Endothelial cell of umbilical vein (primary cell): ENCODE results near the gene PNPLA1. TPM values are rescaled to one million over a fixed set of nuclear protein-coding genes. Genes with fewer than 3 reads are reported as not detected.

Experiments
- BruUV-seq: library from RNA; stranded (reverse); fragments of 400-500 nt; replicated peaks from 2 replicates; lab custom pipeline; 2021; lab: Mats Ljungman, UMichigan
- CTCF ChIA-PET: fragments of 300-600, 350-600 bp; sonication (Branson Sonifier 250); formaldehyde crosslinking; loops from one replicate; lab custom pipeline; 2021; ENCODE audit warnings: antibody characterized with exemption, inconsistent platforms; lab: Charles Lee
- POLR2A ChIA-PET: fragments of 300-600, 350-600 bp; sonication (Branson Sonifier 250); formaldehyde crosslinking; loops from one replicate; lab custom pipeline; 2021; ENCODE audit warnings: antibody characterized with exemption, inconsistent platforms; lab: Charles Lee
- DNase-seq: peaks from one replicate; pipeline ENCODE4 v3.0.0-alpha.2; 2011; ENCODE audit warnings: low read depth, low spot score
- FAIRE-seq: peaks from 2 replicates; lab custom pipeline; 2011; peaks lifted over from hg19 to GRCh38; lab: Jason Lieb, UNC
- H2AFZ ChIP-seq: 2 replicates; pipeline ENCODE4 v1.6.0; 2012; ENCODE audit warnings: low read depth, low read length, control low read depth, inconsistent platforms
- H3K27ac ChIP-seq: 2 replicates; pipeline ENCODE4 v1.5.1; 2011; ENCODE audit warnings: low read depth, mild to moderate bottlenecking, control low read depth, low read length, moderate library complexity; ENCODE audit not compliant: insufficient read depth
- H3K27me3 ChIP-seq, 2 experiments: 2 replicates each; pipeline versions ENCODE4 v1.6.0 to v1.6.1; 2011; ENCODE audit warnings: low read length in 2 of 2, mixed read lengths in 1 of 2; ENCODE audit not compliant: control insufficient read depth in 2 of 2, insufficient read depth in 2 of 2
- H3K36me3 ChIP-seq, 2 experiments: 2 replicates in 1 of 2; 3 replicates in 1 of 2; pipeline ENCODE4 v1.5.1; 2011; ENCODE audit warnings: low read length in 2 of 2, mild to moderate bottlenecking in 1 of 2, moderate library complexity in 1 of 2; ENCODE audit not compliant: control insufficient read depth in 2 of 2, insufficient read depth in 2 of 2; ENCODE audit errors: extremely low read depth in 1 of 2
- H3K4me1 ChIP-seq: 3 replicates; pipeline ENCODE4 v1.5.1; 2011; ENCODE audit warnings: mild to moderate bottlenecking, low read length; ENCODE audit not compliant: control insufficient read depth, insufficient read depth; ENCODE audit errors: extremely low read depth
- H3K4me2 ChIP-seq: 2 replicates; pipeline ENCODE4 v1.6.1; 2011; ENCODE audit warnings: low read length, control low read depth, mixed read lengths; ENCODE audit not compliant: insufficient read depth
- H3K4me3 ChIP-seq, 3 experiments: fragments of 200-600 bp in 1 of 3; sonication (generic), shearing (Covaris generic) in 1 of 3; replicated peaks in 1 of 3; 2 replicates each; pipeline ENCODE4 v1.5.1; 2011 to 2016; ENCODE audit warnings: control low read depth in 3 of 3, low read length in 3 of 3, mild to moderate bottlenecking in 2 of 3, inconsistent platforms in 1 of 3, low read depth in 1 of 3, moderate library complexity in 1 of 3; ENCODE audit not compliant: insufficient read depth in 1 of 3
- H3K79me2 ChIP-seq: 2 replicates; pipeline ENCODE4 v1.6.0; 2012; ENCODE audit warnings: low read length, inconsistent platforms; ENCODE audit not compliant: control insufficient read depth, insufficient read depth
- H3K9ac ChIP-seq: replicated peaks from 2 replicates; pipeline ENCODE3; 2011; ENCODE audit warnings: low read length, control low read depth; ENCODE audit not compliant: insufficient read depth; ENCODE audit errors: extremely low read depth
- H3K9me1 ChIP-seq: replicated peaks from 3 replicates; pipeline ENCODE4 v1.6.0; 2011; ENCODE audit warnings: mild to moderate bottlenecking, low read length; ENCODE audit not compliant: control insufficient read depth, insufficient read depth; ENCODE audit errors: extremely low read depth
- H3K9me3 ChIP-seq: replicated peaks from 2 replicates; pipeline ENCODE4 v1.5.1; 2012; ENCODE audit warnings: low read length, inconsistent platforms; ENCODE audit not compliant: control insufficient read depth, insufficient read depth
- H4K20me1 ChIP-seq: replicated peaks from 2 replicates; pipeline ENCODE3; 2011; ENCODE audit warnings: mild to moderate bottlenecking, low read length; ENCODE audit not compliant: control insufficient read depth, insufficient read depth; ENCODE audit errors: extremely low read depth
- EZH2 ChIP-seq: IDR thresholded peaks from 2 replicates; pipeline ENCODE4 v1.6.1; 2012; ENCODE audit warnings: borderline replicate concordance, low read depth, mild to moderate bottlenecking, moderate library complexity, low read length, inconsistent platforms; ENCODE audit not compliant: severe bottlenecking
- FOS ChIP-seq: IDR thresholded peaks from 2 replicates; pipeline ENCODE4 v1.6.1; 2011; ENCODE audit warnings: mild to moderate bottlenecking, low read length, moderate library complexity, borderline replicate concordance; ENCODE audit not compliant: insufficient read depth
- GATA2 ChIP-seq: IDR thresholded peaks from 2 replicates; pipeline ENCODE4 v1.7.0; 2011; ENCODE audit warnings: low read depth, mild to moderate bottlenecking, moderate library complexity, mixed read lengths, low read length; ENCODE audit not compliant: insufficient read length, insufficient read depth
- JUN ChIP-seq: IDR thresholded peaks from 2 replicates; pipeline ENCODE4 v1.6.1; 2011; ENCODE audit warnings: borderline replicate concordance, low read depth; ENCODE audit not compliant: insufficient read length, insufficient read depth
- MAX ChIP-seq: IDR thresholded peaks from 2 replicates; pipeline ENCODE4 v1.6.1; 2011; ENCODE audit not compliant: insufficient read depth, insufficient read length
- MYC ChIP-seq: IDR thresholded peaks from one replicate; pipeline ENCODE4 v1.6.1; 2011; ENCODE audit warnings: mild to moderate bottlenecking, low read depth, low read length
- POLR2A ChIP-seq: IDR thresholded peaks from 2 replicates; pipeline ENCODE4 v1.6.1; 2012; ENCODE audit warnings: low read depth, mild to moderate bottlenecking, control low read depth, low read length
- POLR2AphosphoS5 ChIP-seq: IDR thresholded peaks from 2 replicates; pipeline ENCODE4 v1.6.1; 2012; ENCODE audit warnings: low read depth, mild to moderate bottlenecking, control low read depth, low read length, moderate library complexity; ENCODE audit not compliant: insufficient read depth
- dilution Hi-C: fragments of 300-500 bp; cut with MboI; formaldehyde crosslinking; loops from one replicate; pipeline ENCODE4 v1.15.0; 2019; ENCODE audit warnings: low sequenced_read_pairs; ENCODE audit not compliant: extremely low pct_ligation_motif_present
- intact Hi-C: fragments of 100-400 bp; cut with micrococcal nuclease; formaldehyde crosslinking; loops from one replicate; pipeline ENCODE4 v1.10.0; 2022
- polyA plus RNA-seq, 4 experiments: library from polyadenylated mRNA; depleted of rRNA in 3 of 4; stranded (reverse) in 3 of 4; unstranded in 1 of 4; fragments of >200 nt; gene quantifications; 2 replicates each; pipeline versions ENCODE4 v1.2.1 to v1.2.3, GENCODE V29; 2011 to 2012; ENCODE audit warnings: missing spikeins in 1 of 4
- total RNA-seq: library from RNA; stranded (reverse); gene quantifications from 2 replicates; pipeline ENCODE4 v1.2.3, GENCODE V29; 2021
- TF ChIP-seq, protein P1 (sequence below), 2 donors: IDR thresholded peaks; 1 replicate in 1 of 2; 2 replicates in 1 of 2; pipeline ENCODE4 v1.5.1; 2011; ENCODE audit warnings: low read length in 2 of 2, mild to moderate bottlenecking in 2 of 2, moderate library complexity in 2 of 2, control low read depth in 1 of 2, inconsistent platforms in 1 of 2, low read depth in 1 of 2; ENCODE audit not compliant: insufficient read depth in 1 of 2; ENCODE audit errors: extremely low read depth in 1 of 2

The PNPLA1 gene
- total and polyA plus RNA-seq, 2 donors (not counting 3 experiments of a cell fraction or from before 2014, with no cell fraction given) = not detected

GRCh38 chr6:36340306-36340617 lies 70.4 kb downstream of the PNPLA1 start:
- Histone ChIP-seq H3K36me3 (no peaks in the 10 kb centered on the region), H3K9ac (no peak overlapping the region), H3K27ac (no peak overlapping the region), H3K27me3 (peaks cover 41 to 46% of the 10 kb centered on the region in 2 experiments), H4K20me1 (no peaks in the 10 kb centered on the region), H3K9me1 (no peaks in the 10 kb centered on the region), H3K9me3 (no peaks in the 10 kb centered on the region), H2AFZ (no peak overlapping the region), H3K4me2 (no peak overlapping the region), H3K4me3 (no peak overlapping the region), H3K4me1 (peaks cover 4% of the 10 kb centered on the region), H3K79me2 (no peaks in the 10 kb centered on the region)
- TF ChIP-seq MAX (no peak), POLR2A (no peak), JUN (no peak), GATA2 (no peak), MYC (no peak), EZH2 (no peak), POLR2AphosphoS5 (no peak), FOS (no peak)
- TF ChIP-seq, protein P1, sequence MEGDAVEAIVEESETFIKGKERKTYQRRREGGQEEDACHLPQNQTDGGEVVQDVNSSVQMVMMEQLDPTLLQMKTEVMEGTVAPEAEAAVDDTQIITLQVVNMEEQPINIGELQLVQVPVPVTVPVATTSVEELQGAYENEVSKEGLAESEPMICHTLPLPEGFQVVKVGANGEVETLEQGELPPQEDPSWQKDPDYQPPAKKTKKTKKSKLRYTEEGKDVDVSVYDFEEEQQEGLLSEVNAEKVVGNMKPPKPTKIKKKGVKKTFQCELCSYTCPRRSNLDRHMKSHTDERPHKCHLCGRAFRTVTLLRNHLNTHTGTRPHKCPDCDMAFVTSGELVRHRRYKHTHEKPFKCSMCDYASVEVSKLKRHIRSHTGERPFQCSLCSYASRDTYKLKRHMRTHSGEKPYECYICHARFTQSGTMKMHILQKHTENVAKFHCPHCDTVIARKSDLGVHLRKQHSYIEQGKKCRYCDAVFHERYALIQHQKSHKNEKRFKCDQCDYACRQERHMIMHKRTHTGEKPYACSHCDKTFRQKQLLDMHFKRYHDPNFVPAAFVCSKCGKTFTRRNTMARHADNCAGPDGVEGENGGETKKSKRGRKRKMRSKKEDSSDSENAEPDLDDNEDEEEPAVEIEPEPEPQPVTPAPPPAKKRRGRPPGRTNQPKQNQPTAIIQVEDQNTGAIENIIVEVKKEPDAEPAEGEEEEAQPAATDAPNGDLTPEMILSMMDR (IDR thresholded peaks at IDR 0.05; ENCODE audit: extremely low read depth in 1 of 2, insufficient read depth in 1 of 2, low read depth in 1 of 2, low read length in 2 of 2) = no peak
- intact Hi-C loops = no loop called here
- DNase-seq (no peak), FAIRE-seq (no peak)
- no TSS peak for BruUV-seq
- dilution Hi-C loops = no loop called here
- ChIA-PET POLR2A (interaction anchor here (1.3 kb wide), 1 partner anchor 11 kb away, joined by 3 read pairs; no protein-coding TSS in a partner anchor), CTCF (interaction anchor here (0.7 to 13.2 kb wide), 23 partner anchors 11 to 209 kb away, joined by 3 to 373 read pairs (median 6); no protein-coding TSS in a partner anchor)
